Measurements from ENCODE around the gene KRT6C.

GRCh38 chr12:52515927-52516831 lies 42.6 kb upstream of the KRT6C start:
- TF ChIP-seq TOX (CRISPR knock-in tag; IDR thresholded peaks at IDR 0.05; ENCODE audit: borderline replicate concordance): no peak
- no peak for TF ChIP-seq SNAI2 (CRISPR knock-in tag; IDR thresholded peaks at IDR 0.05)
- TF ChIP-seq PPARA (CRISPR knock-in tag; IDR thresholded peaks at IDR 0.05; ENCODE audit: borderline replicate concordance): no peak
- TF ChIP-seq ZFP3 (CRISPR knock-in tag; IDR thresholded peaks at IDR 0.05): no peak
